ENCODE results near the gene RFK.

- no peak for TF ChIP-seq EZH2 (IDR thresholded peaks at IDR 0.05; ENCODE audit: borderline replicate concordance, low read length)
- no peak for TF ChIP-seq CTCF (conservative IDR thresholded peaks at IDR 0.05 in 1 of 2, IDR thresholded peaks at IDR 0.05 in 1 of 2; ENCODE audit: extremely low read depth in 1 of 2, insufficient read depth in 1 of 2, low read depth in 1 of 2, low read length in 2 of 2)
Measured at GRCh38 chr9:76373173-76373783, 20.9 kb downstream of the RFK start.

Measured in mammary epithelial cell (primary cell).